ENCODE results near the gene NAT16.

The NAT16 gene

DNA sequence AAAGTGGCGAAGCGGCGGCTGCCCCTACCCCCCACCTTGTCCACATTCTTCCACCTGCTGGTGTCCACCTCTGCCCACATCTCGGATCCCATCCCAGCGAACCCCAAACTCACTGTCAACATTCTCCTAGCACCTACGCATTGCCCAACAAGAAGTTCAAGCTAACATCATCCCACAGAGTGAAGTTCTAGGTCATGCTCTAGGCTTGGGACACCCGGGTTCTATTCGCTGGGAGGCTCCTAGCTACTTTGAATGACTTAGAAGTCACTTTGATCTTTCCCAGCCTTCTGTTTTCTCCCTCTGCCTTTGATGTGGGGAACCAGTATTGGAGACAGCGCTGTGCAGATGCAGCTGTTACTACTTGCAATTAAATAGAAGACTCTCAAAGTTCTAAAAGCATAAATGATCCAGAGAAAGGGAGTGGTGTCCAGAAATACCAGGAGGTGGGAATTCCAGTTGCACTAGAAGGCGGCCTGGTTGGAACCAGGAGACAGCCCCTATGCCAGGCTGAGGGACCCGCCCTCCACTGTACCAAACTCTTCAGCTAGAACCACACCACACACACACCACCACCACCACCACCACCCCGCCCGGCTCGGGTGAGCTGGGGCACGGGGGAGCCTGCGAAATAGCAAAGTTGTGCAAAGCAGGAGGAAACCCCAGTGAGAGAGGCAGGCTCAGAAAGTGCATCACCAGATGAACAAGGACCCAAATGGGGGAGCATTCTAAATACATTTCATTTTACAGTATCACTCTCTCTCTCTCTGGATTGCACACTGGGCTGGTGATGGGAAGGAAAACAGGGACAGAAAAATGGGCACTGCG, 9.3 kb downstream of the NAT16 start:
- no peak for DNase-seq

DNA sequence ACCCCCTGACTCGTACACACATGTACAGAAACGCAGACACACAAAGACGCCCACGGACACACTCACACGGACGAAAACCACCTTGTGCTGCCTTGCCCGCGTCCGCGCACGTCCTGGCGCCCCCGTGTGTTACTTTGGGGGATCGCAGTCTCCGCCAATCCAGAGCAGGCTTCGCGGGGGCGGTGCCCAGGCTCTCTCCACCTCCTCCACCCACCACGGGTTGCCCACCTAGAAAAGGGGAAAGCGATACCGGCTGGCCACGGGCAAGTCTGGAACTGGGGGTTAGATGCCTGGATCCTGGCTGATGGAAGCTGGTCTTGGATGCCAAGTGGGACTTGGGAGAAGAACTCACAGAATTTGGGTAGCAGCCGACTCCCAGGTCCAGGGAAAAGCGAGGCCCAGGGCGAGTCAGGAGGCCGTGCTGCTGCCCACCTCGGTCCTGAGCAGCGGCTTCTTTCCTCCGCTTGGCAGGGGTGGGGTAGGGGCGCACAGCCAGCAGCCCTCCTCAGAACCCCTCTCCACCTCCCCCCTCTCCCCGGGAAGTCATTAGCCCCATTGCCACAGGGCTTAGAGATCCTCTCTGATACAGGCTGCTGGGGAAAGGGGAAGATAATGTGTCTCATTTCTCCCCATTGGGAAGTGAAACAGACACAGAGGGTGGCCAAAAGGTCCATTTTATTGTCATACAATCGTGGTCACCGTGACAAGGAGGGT, 10.1 kb downstream of the NAT16 start:
- DNase-seq: peak; percentile 20 to 69 (median 62)

DNA sequence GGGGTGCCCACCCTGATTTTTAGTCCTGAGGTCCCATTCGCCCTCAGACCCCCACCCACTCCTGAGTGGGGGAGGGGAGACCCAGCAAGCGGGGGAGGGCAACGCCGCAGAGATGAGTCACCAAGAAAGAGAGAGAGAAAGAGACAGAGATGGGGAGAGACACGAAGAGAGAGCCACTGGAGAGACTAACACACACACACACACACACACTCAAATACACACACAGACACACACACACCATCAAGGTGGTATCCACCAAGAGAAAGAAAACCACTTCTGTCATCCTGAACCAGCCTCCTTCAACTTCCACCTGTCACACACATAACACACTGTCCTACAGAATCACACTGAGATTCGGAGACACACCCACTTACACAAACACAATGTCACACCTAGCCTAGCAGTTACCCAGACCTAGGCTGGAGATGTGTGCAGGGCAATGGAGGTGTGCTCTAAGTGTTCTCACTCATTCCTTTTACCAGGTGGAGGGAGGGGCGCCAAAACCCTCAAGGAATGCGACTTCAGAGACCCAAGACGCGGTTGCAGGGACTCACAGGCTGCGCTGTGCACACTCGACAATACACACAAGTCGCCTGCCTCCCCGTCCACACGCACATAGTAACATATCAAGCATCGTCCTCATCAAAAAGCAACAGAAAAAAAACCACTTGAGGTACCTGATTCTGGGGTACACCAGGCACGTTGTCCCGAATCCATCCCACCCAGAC, 10.8 kb downstream of the NAT16 start:
- no peak for DNase-seq

DNA sequence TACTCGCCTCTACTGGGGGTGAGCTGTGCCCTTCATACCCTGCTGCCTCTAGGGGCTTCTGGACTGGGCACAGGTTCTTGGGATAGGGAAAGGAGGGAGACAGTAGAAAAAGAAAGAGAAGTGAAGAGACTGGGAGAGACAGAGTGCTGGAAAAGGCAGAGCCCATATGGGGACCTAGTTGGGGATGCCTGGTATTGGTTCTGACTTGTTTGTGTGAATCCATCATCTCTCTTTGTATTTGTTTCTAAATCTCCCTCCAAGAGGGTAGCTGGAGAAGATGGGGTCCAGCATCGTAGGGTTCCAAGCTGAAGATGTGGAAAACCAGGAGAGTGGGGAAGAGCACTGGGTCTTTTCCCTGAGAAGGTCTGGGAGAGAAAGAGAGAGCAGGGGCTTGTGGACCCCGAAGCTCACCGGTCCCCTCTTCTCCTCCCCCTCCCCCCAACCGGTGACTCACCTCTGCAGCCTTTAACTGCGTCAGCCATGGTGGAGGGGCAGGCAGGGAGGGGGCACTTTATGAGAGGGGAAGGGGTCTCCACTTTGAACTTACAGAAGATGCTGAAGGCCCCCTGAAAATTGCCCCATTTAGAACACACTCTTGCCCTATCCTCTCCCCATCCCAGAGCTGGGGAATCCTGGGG, 11.6 kb downstream of the NAT16 start:
- DNase-seq: no peak

DNA sequence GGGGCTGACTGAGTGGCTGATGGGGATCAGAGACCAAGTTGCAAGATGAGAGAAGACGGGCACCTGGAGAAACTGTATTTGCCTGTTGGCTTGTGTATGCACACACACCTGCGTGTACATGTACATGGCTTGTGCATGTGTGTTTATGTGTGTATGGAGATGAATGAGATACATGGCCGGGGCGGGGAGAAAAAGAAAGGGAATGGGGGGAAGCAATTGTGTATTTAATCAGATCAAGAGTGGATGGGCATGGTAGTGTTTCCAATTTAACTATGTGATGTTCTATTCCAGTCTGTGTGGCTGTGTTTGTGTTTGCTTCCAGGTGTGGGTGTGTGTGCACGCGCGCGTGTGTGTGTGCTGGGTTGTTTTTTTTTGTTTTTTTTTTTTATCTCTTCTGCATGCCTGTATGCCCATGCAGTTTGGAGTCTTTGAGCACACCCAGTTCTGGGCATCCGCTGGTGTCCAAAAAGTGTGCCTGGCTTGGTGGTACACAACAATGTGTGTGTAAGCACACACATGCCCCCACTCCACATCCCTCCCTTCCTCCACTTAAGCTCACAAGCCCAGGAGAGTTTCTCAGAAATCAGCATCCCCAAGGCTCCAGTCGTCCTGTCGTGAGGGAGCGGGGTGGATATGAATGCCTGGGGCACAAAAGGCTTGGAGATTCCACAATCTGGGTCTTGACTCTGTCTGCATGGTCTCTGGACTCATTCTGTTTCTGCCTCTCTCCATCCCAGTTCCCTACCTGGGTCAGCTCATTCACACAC, 12.3 kb downstream of the NAT16 start:
- DNase-seq: no peak

- no peak for DNase-seq
Measured at GRCh38 chr7:101166909-101167644, 13.0 kb downstream of the NAT16 start.

DNA sequence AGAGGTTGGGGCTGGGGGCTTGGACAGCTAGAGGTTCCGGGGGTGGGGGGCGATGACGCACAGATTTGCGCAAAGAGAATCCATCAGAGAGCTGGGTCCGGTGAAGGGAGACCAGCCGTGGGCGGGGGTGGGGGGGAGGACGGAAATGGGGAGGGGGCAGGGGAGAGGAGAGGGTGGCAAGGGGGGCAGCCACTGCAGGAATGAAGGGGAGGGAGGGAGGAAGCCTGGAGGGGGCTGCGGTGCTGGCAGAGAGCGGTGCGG, 13.5 kb downstream of the NAT16 start:
- no peak for DNase-seq

GRCh38 chr7:101165958-101166647, 14.0 kb downstream of the NAT16 start:
- no peak for DNase-seq

- DNase-seq: peak; percentile 61 to 91 (median 86)
Measured at GRCh38 chr7:101165075-101165957, 14.8 kb downstream of the NAT16 start, which contains the start of gene VGF. TSS of gene VGF (minus strand) at chr7:101165569. CDS start at chr7:101164843, 726 bp downstream.

DNA sequence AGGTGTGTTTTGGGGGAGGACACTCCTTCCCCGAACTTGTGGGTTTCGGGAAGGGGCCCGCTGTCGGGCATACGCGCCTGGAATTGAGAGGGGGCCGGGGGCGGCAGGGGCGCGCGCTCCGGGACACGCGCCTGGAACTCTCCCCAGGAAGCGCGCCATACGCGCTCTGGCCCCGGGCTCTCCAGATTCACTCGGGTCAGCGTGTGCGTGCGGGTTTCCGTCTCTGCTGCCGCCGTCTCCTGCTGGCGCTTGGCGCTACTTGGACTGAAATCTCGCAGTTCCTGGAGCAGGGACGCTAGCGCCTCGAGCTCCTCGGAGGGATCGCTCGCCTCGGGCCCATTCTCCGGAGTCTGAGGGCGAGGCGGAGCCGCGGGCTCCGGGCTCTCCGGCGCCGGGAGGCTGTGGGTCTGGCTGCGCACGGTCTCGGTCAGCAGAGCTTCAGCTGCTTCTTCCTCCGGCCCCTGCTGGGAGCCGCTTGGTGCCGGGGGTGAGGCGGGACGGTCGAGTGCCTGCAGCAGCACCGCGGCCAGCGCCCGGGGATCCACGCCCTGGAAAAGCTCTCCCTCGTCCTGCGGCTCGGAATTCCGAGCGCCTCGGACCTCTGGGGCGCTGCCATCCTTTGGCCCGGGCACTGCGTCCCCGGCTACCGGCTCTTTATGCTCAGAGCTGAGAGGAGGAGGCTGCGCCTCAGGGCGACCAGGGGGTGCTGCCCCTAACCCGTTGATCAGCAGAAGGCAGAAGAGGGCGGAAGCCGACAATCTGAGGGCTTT, 15.8 kb downstream of the NAT16 start:
- DNase-seq: no peak

- DNase-seq: no peak
Measured at GRCh38 chr7:101163279-101164070, 16.6 kb downstream of the NAT16 start.

- DNase-seq: no peak
Measured at GRCh38 chr7:101162551-101163278, 17.4 kb downstream of the NAT16 start.

DNA sequence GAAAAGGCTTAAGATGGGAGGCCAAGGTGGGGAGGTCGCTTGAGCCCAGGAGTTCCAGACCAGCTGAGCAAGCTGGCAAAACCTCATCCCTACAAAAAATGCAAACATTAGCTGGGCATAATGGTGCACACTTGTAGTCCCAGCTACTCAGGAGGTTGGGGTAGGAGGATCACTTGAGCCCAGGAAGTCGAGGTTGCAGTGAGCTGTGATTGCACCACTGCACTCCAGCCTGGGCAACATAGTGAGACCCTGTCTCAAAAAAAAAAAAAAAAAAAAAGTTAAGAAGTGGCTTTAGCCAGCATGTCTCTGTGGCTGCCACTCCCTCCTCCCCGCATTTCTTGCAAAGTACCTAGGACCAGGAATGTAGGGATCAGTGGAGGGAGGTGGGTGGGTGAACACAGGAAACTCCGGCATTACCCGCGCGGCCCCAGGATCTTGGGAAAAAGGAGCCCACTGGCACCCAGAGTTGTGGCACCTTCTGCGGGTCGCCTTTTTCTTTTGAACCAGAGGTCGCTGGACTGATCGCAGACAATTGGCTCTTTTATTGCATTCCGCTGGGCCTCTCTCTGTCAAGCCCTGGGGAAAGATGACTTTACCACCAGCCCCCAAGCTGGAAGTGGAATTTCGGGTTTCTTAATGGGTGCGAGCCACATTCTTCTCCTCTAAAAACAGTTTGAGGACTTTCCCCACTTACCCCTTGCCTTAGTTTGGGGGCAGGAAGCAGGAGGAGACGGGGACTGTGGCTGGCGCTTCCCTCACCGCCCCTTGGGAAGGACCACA, 18.2 kb downstream of the NAT16 start:
- no peak for DNase-seq

GRCh38 chr7:101160910-101161309, 19.2 kb downstream of the NAT16 start:
- no peak for DNase-seq

DNA sequence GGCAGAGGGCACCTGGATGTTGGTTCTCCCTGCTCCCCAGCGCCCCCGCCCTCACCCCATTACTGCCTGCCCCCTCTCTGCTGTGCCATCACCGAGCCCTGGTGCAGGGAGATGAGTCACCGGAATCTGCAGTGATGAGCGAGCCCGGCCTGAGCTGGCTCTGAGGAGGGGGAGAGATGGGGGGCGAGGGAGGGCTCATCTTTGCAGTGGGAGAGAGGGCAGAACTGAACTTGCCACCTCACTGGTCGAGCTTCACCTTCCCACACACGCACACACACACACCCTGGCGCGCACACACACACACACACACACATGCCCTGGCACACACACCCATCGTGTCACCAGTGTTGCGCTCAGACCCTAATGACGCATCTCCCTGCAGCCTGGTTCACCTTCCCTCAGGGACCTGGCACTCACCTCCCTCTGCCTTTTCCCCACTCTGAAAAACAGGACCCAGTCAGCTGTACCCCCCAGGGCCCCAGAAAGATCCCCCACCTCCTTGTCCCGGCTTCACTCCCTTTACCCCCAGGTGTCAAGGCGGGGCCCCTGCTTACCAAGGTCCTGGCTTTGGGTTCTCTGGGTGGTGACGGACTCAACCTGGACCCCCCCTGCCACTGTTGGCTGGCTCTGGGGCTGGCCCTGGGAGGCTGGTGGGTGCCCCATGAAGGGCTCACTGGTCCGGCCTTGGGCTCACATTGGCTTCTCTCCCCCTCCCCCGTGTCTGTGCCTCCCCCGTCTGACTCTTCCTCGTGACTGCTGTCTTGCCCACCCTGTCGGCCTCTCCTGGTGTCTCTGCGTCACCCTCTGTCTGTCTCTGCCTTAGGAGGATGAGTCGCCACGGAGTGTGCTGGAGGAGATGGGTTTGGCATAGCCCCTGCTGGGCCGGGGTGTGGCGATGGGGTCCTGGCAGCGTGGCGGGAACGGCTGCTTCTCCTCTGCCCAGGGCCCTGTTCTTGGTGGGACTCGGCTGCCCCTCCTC, 20.1 kb downstream of the NAT16 start:
- no peak for DNase-seq

All from activated naive CD4-positive, alpha-beta T cell (primary cell).